IgD-negative memory B cell (primary cell): Measurements from ENCODE around the gene EPHA1. TPM values are rescaled to one million over a fixed set of nuclear protein-coding genes. Genes with fewer than 3 reads are reported as not detected.
A peak's percentile ranks its signal among the peaks of the same experiment; 100 is the strongest.
"Not testable (repeated sequence)": the region's sequence is repeated elsewhere in the genome, so short reads cannot be mapped to it uniquely, and the experiment has no call there.

Experiments
- H3K27ac Mint-ChIP-seq, 3 donors: one replicate each; pipeline ENCODE4 v1.8.0; 2020 to 2022; ENCODE audit warnings: mild to moderate bottlenecking in 3 of 3, mixed read lengths in 3 of 3, moderate library complexity in 1 of 3
- H3K27me3 Mint-ChIP-seq: one replicate; pipeline ENCODE4 v1.8.0; 2021; ENCODE audit warnings: mixed read lengths
- H3K36me3 Mint-ChIP-seq: one replicate; pipeline ENCODE4 v1.8.0; 2020; ENCODE audit warnings: mild to moderate bottlenecking, mixed read lengths
- H3K4me1 Mint-ChIP-seq, 3 donors: one replicate each; pipeline ENCODE4 v1.8.0; 2020 to 2022; ENCODE audit warnings: mixed read lengths in 3 of 3, mild to moderate bottlenecking in 1 of 3
- H3K4me3 Mint-ChIP-seq, 4 donors: one replicate each; pipeline ENCODE4 v1.8.0; 2020 to 2022; ENCODE audit warnings: mild to moderate bottlenecking in 4 of 4, mixed read lengths in 4 of 4, moderate library complexity in 3 of 4
- H3K9me3 Mint-ChIP-seq, 3 donors: one replicate each; pipeline ENCODE4 v1.8.0; 2020 to 2021; ENCODE audit warnings: mixed read lengths in 3 of 3, mild to moderate bottlenecking in 1 of 3
- polyA plus RNA-seq: library from polyadenylated mRNA; unstranded; fragments of 300-500 nt; fragmentation: Illumina TruSeq; gene quantifications from one replicate; pipeline ENCODE4 v1.2.3, GENCODE V29; 2021

Gene EPHA1
- polyA plus RNA-seq, 1 donor from 2014 or later, result 0.80 TPM

- Mint-ChIP-seq H3K9me3 (peaks cover 0 to 10% (median 4%) of the 10 kb centered on the region in 3 donors), H3K27ac (peak overlapping the region in 1 of 3 donors; percentile 87), H3K4me1 (peaks cover 0 to 3% (median 3%) of the 10 kb centered on the region in 3 donors), H3K36me3 (peaks cover 2% of the 10 kb centered on the region), H3K27me3 (peaks cover 23% of the 10 kb centered on the region), H3K4me3 (no peak overlapping the region)
Observed at GRCh38 chr7:143418681-143419458, 10.2 kb upstream of the EPHA1 start.

GRCh38 chr7:143417734-143418383 lies 9.2 kb upstream of the EPHA1 start:
- Mint-ChIP-seq H3K36me3 (peaks cover 2% of the 10 kb centered on the region), H3K27me3 (peaks cover 28% of the 10 kb centered on the region)

GRCh38 chr7:143416565-143417149 lies 8.0 kb upstream of the EPHA1 start:
- Mint-ChIP-seq H3K4me1 (peaks cover 0 to 10% (median 3%) of the 10 kb centered on the region in 3 donors), H3K27ac (no peak overlapping the region), H3K27me3 (peaks cover 29% of the 10 kb centered on the region), H3K4me3 (no peak overlapping the region), H3K36me3 (peaks cover 2% of the 10 kb centered on the region), H3K9me3 (peaks cover 0 to 10% (median 4%) of the 10 kb centered on the region in 3 donors)

More at GRCh38 chr7:143417734-143418383, 9.2 kb upstream of the EPHA1 start:
- no peak overlapping the region for H3K4me3 Mint-ChIP-seq
- H3K4me1 Mint-ChIP-seq, result peaks cover 0 to 3% (median 3%) of the 10 kb centered on the region in 3 donors
- peak overlapping the region in 1 of 3 donors; percentile 20 for H3K27ac Mint-ChIP-seq
- H3K9me3 Mint-ChIP-seq, result peaks cover 0 to 10% (median 4%) of the 10 kb centered on the region in 3 donors

- Mint-ChIP-seq H3K36me3 (peaks cover 2% of the 10 kb centered on the region), H3K27me3 (peaks cover 33% of the 10 kb centered on the region), H3K9me3 (peaks cover 0 to 5% (median 4%) of the 10 kb centered on the region in 3 donors)
Observed at GRCh38 chr7:143415742-143416397, 7.2 kb upstream of the EPHA1 start.

GRCh38 chr7:143415209-143415608 lies 6.6 kb upstream of the EPHA1 start:
- peaks cover 35% of the 10 kb centered on the region for H3K27me3 Mint-ChIP-seq
- not testable (repeated sequence) for H3K36me3 Mint-ChIP-seq
- H3K4me1 Mint-ChIP-seq, result peaks cover 5 to 16% (median 9%) of the 10 kb centered on the region in 3 donors

More at GRCh38 chr7:143415742-143416397, 7.2 kb upstream of the EPHA1 start:
- Mint-ChIP-seq H3K27ac (peak overlapping the region in 1 of 3 donors; percentile 25), H3K4me1 (peaks cover 0 to 10% (median 4%) of the 10 kb centered on the region in 3 donors), H3K4me3 (no peak overlapping the region)

GRCh38 chr7:143413123-143413522 lies 4.5 kb upstream of the EPHA1 start:
- Mint-ChIP-seq H3K4me3 (no peak overlapping the region), H3K4me1 (peaks cover 15 to 28% (median 19%) of the 10 kb centered on the region in 3 donors), H3K27ac (no peak overlapping the region), H3K36me3 (no peaks in the 10 kb centered on the region), H3K9me3 (no peaks in the 10 kb centered on the region), H3K27me3 (peaks cover 40% of the 10 kb centered on the region)

More at GRCh38 chr7:143415209-143415608, 6.6 kb upstream of the EPHA1 start:
- H3K9me3 Mint-ChIP-seq, H3K4me3 Mint-ChIP-seq, H3K27ac Mint-ChIP-seq: not testable (repeated sequence)

GRCh38 chr7:143411976-143412708 lies 3.5 kb upstream of the EPHA1 start:
- Mint-ChIP-seq H3K27ac (peak overlapping the region in 1 of 3 donors; percentile 62), H3K4me3 (peak overlapping the region in 2 of 4 donors; percentile 18 to 52), H3K27me3 (peaks cover 44% of the 10 kb centered on the region), H3K9me3 (no peaks in the 10 kb centered on the region), H3K4me1 (peaks cover 22 to 33% (median 24%) of the 10 kb centered on the region in 3 donors), H3K36me3 (no peaks in the 10 kb centered on the region)

- Mint-ChIP-seq H3K9me3 (no peaks in the 10 kb centered on the region), H3K4me3 (peak overlapping the region in 2 of 4 donors; percentile 49 to 77), H3K36me3 (no peaks in the 10 kb centered on the region), H3K27ac (no peak overlapping the region), H3K4me1 (peaks cover 22 to 30% (median 25%) of the 10 kb centered on the region in 3 donors), H3K27me3 (peaks cover 34% of the 10 kb centered on the region)
Observed at GRCh38 chr7:143410521-143411004, 1.9 kb upstream of the EPHA1 start.

- H3K4me3 Mint-ChIP-seq, result peak overlapping the region in 3 of 4 donors; percentile 76 to 84 (median 79)
- H3K27me3 Mint-ChIP-seq, result peaks cover 28% of the 10 kb centered on the region
- no peaks in the 10 kb centered on the region for H3K9me3 Mint-ChIP-seq
- no peak overlapping the region for H3K27ac Mint-ChIP-seq
- no peaks in the 10 kb centered on the region for H3K36me3 Mint-ChIP-seq
- peaks cover 23 to 30% (median 24%) of the 10 kb centered on the region in 3 donors for H3K4me1 Mint-ChIP-seq
Observed at GRCh38 chr7:143408252-143408685, 387 bp downstream of the EPHA1 start.

- Mint-ChIP-seq H3K4me3 (peak overlapping the region; percentile 30 to 84 (median 80)), H3K4me1 (peaks cover 23 to 30% (median 24%) of the 10 kb centered on the region in 3 donors), H3K9me3 (no peaks in the 10 kb centered on the region), H3K27me3 (peaks cover 23% of the 10 kb centered on the region), H3K36me3 (no peaks in the 10 kb centered on the region), H3K27ac (peak overlapping the region in 1 of 3 donors; percentile 2)
Observed at GRCh38 chr7:143407287-143408251, 1.1 kb downstream of the EPHA1 start.

- Mint-ChIP-seq H3K4me3 (no peak overlapping the region), H3K9me3 (no peaks in the 10 kb centered on the region), H3K36me3 (no peaks in the 10 kb centered on the region), H3K27me3 (peaks cover 19% of the 10 kb centered on the region), H3K4me1 (peaks cover 22 to 24% (median 23%) of the 10 kb centered on the region in 3 donors), H3K27ac (peak overlapping the region in 1 of 3 donors; percentile 31)
Observed at GRCh38 chr7:143406002-143406357, 2.7 kb downstream of the EPHA1 start.

- Mint-ChIP-seq H3K27me3 (peaks cover 18% of the 10 kb centered on the region), H3K27ac (peak overlapping the region in 2 of 3 donors; percentile 31 to 92), H3K36me3 (no peaks in the 10 kb centered on the region), H3K4me1 (peaks cover 18 to 20% (median 19%) of the 10 kb centered on the region in 3 donors), H3K9me3 (no peaks in the 10 kb centered on the region), H3K4me3 (no peak overlapping the region)
Observed at GRCh38 chr7:143405173-143406001, 3.3 kb downstream of the EPHA1 start.
